Measurements from ENCODE around the gene BATF.

The BATF gene

DNA sequence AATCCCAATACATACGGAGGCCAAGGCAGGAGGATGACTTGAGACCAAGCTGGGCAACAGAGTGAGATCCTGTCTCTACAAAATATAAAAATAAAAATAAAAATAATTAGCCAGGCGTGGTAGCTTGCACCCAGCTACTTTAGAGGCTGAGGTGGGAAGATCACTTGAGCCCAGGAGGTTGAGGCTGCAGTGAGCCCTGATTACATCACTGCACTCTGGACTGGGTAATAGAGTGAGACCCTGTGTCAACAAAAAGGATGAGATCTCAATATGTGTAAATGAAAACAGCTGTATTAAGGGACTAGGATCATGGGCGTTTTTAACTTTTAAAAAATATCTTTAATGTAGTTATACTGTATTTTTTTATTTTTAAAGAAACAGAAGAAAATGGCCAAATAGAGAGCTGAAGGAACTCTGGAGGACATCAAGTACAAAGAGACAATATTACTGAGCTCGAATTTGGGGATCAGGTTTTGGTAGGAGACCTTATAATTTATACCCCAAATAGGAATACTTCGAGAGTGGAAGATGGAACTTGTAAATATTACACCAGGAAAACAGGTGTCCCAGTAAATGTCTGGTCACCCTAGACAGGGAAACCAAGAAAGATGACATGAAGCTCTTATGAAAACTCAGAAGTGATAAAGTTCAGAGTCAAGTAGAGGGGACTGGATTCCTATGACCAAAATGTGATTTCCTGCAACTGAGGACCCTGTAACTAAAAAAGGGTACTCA lies 13.1 kb downstream of the BATF start:
- DNase-seq, result no peak

DNA sequence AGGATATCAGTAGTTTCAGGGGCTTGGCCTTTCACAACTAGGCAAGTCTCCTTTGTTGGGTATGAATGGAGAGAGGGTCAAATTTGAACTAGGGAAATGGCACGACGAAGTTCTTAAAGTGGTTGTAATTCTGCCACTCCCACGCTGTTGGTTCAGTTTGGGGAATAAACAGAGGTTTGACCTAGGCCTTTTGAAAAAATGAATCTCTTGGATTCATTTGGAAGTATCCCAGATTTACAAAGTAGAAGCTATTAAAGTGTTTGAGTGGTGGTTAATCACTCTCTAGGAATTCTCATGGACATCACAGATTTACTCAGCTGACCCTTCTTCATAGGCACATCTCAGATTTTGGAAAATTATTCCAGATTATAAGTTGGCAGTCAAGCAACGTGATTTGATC lies 14.8 kb downstream of the BATF start:
- no peak for DNase-seq

DNA sequence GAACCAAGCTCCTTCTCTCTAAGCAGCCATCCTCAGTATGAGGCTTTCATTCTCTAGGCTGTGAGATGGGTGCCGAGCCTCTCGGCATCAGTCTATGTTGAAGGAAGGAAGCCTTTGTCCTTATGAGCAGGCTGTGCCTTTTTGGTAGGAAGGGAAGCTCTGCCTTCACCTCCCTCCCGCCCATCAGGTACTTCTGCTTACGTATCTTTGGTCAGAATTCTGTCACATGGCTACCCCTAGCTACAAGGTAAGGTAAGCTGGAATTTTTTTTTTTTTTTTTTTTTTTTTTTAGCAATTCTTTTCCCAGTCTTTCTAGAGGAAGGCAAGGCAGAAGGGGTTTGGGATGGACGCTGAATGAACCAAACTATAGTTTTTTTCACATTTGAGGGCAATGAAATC lies 16.9 kb downstream of the BATF start:
- no peak for DNase-seq

DNA sequence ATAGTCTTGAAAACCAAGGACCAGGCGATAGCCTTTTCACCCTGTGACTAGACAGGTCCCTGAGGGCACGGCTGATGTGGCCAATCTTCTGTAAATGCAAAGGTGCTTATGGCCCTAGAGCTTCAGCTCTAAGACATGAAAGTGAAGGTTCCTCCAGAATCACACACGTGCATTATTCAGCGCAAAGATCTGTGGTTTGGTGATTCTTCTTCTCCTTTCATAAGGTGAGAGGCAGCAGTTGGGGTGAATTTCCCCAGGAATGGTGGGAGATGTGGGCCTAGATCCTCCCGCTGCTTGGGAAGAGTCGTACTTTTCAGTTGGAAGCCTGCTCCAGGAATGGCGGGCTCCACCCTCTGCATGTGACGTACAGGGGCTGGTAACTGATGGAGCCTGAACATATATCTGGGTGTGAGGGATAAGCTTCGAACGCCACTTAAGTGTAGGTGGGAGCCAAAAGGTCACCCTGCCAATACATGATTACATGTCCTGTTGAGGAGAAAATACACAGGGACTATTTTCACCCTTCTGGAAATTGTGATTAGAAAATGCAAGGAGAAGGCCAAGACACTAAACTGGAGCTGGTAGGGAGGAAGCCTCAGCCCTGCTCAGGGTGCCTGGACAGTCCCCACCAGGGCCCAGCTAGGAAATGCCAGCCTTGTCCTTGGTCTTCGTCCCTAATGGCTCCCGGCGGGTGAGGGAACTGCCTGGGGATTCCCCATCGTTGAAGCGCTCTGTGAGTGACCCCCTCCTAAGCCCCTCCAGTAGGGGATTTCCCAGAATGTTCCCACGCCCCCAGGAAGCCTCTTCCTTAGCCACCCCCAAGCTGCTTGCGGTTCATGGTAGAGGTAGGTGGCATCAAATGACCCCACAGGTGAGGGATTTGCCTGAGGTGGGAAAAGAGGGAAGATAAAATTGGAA lies 17.6 kb downstream of the BATF start:
- DNase-seq, result no peak

GRCh38 chr14:75540479-75540851 lies 18.2 kb downstream of the BATF start:
- no peak for DNase-seq

- peak; percentile 27 for DNase-seq
Observed at GRCh38 chr14:75542588-75543091, 20.4 kb downstream of the BATF start.

- no peak for DNase-seq
Observed at GRCh38 chr14:75543253-75543652, 21.0 kb downstream of the BATF start.

GRCh38 chr14:75543786-75544185 lies 21.5 kb downstream of the BATF start:
- DNase-seq, result no peak

DNA sequence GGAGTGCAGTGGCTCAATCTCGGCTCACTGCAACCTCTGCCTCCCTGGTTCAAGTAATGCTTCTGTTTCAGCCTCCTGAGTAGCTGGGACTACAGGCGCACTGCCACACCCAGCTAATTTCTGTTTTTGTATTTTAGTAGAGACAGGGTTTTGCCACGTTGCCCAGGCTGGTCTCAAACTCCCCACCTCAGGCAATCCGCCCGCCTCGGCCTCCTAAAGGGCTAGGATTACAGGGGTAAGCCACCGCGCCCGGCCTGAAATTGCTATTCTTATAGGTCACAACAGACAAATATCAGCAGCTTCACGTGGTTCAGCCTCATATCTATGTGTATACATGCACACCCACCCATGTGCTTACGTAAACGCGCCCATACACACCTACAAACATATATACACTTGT lies 23.6 kb downstream of the BATF start:
- no peak for DNase-seq

DNA sequence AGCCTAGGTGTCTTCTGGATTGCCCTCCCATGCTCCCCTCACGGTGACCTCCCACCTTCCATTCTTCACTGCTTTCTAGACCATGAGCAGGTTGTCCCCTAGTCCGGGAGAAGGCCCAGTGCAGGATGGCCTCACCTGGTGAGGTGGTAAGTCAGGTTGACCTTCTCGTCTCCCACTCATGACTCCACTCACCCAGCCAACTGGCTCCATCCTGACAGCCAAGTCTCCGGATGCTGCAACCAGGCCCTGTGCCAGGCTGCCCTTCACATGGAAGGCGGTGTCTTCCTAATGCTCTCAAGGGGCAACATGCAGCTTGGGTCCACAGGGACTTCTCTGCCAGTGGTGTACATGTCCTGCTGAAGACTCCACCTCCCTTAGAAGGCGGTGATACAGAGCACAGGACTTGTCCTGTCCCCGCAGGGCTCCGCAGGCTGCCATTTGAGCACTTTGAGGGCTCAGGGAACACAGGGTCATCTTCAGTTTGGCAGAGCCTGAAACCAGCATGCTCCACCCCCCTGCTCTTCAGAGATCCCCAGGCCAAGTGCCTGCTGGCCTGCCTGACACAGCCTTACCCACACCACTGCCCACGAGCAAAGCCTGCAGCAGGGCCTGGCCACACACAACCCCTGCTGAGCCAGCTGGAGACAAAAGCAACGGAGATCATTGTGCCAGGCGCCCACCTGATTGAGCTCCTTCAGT lies 25.4 kb downstream of the BATF start:
- no peak for DNase-seq

DNA sequence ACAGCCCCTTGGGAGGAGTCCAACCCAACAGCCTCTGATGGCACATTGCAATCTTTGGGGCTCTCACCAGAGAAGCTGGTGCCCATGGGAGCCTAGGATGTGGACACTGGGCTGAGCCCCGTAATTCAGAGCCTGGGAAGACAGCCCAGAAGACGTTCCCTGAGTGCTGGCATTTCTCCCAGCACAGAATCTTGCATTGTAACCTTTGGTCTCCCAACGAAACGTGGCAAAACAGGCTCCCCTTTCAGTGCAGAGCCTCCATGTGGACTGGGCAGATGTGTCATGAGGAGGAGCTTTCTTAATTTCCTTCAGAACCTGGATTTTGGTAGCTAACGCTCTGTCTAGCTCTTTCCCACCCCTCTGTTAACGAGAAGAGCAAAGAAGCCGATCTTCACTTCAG lies 26.3 kb downstream of the BATF start:
- DNase-seq, result no peak

DNA sequence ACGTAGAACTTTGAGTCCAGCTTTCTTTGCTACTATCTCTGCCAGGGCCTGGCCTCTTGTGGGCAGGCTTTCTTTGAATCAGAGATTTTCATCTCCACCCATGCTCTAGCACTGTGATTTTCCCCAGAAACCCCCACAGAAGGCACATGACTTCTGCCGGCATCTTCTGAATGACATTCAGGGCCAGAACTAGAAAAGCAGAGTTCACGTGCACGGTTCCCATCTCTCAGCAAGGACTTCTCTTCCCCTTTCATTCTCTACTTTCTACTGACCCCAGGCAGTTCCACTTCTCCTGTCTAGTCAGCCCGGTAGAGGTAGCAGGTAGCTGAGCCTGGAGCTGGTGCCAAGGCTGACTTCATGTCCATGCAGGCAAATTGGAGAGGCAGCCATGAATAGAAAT lies 26.9 kb downstream of the BATF start:
- DNase-seq, result no peak

- no peak for DNase-seq
Observed at GRCh38 chr14:75551021-75551420, 28.8 kb downstream of the BATF start.

GRCh38 chr14:75553157-75553556 lies 30.9 kb downstream of the BATF start:
- DNase-seq, result no peak

- no peak for DNase-seq
Observed at GRCh38 chr14:75553761-75554364, 31.6 kb downstream of the BATF start.

- DNase-seq, result no peak
Observed at GRCh38 chr14:75554482-75554881, 32.2 kb downstream of the BATF start.

DNA sequence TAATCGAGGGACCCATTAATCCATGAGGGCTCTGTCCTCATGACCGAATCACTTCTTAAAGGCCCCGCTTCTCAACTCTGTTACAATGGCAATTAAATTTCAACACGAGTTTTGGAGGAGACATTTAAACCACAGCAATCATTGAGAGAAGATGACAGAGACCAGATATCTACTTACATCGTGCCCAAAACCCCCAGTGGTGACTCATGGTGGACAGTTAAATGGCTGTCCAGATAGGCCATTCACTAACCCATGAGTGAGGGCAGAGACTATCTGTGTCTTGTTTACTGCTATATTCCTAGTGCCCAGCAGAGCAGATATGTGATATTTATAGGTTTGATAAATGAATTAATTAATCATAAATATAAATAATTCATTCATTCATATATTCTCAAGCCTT lies 36.2 kb downstream of the BATF start:
- DNase-seq, result no peak

DNA sequence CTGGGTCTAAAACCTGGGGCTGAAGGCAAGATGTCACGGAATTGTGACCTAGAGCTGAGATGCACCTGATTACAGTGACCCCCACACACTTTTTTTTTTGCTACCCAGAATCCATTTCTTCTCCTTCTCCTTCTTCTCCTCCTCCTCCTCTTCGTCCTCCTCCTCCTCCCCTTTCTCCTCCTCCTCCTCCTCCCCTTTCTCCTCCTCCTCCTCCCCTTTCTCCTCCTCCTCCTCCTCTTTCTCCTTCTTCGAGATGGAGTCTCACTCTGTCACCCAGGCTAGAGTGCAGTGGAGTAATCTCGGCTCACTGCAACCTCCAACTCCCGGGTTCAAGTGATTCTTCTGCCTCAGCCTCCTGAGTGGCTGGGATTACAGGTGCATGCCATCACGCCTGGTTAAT lies 36.8 kb downstream of the BATF start:
- no peak for DNase-seq

GRCh38 chr14:75559451-75560222 lies 37.4 kb downstream of the BATF start:
- DNase-seq, result peak; percentile 38

DNA sequence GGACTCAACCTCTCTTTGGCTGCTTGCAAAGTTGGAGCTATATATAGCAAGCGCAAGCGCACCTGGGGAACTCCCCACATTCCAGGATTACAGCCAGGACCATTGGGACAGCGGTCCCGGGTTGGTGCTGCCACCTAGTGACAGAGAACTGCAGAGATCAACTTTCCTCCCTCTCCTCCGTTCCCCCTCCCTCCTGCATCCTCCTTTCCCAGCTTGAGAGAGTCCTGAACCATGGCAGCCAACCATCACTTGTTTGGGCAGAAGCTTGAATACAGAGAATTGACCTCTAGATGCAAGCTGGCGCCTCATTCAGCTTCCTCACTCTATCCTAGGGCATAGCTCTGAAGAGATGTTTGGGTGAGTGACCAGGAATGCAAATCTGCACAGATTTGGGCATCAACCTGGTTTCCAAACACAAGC lies 38.8 kb downstream of the BATF start:
- peak; percentile 39 for DNase-seq

GRCh38 chr14:75562089-75562488 lies 39.8 kb downstream of the BATF start:
- peak; percentile 56 for DNase-seq

GRCh38 chr14:75562489-75562888 lies 40.2 kb downstream of the BATF start:
- DNase-seq, result no peak
